SK-N-SH (cell line): ENCODE data around the gene PCBP3. TPM values are rescaled to one million over a fixed set of nuclear protein-coding genes. Genes with fewer than 3 reads are reported as not detected.

Experiments
- CTCF ChIA-PET: fragments of 300-600, 350-600 bp; formaldehyde crosslinking; extraction: SDS; loops from one replicate; lab custom pipeline; 2021; lab: Yijun Ruan, JAX
- POLR2A ChIA-PET: fragments of 350-600 bp; sonication (Branson Sonifier 250); formaldehyde crosslinking; extraction: SDS; loops from one replicate; lab custom pipeline; 2020; ENCODE audit warnings: antibody characterized with exemption, inconsistent platforms; lab: Yijun Ruan, JAX
- DNase-seq: peaks from one replicate; pipeline ENCODE4 v3.0.0; 2012
- H2AFZ ChIP-seq: fragments of 200-600 bp; sonication (generic); 2 replicates; pipeline ENCODE4 v1.8.1; 2016; ENCODE audit warnings: antibody characterized with exemption, mild to moderate bottlenecking, low read depth
- H3F3A ChIP-seq: fragments of 200-600 bp; sonication (generic); replicated peaks from 2 replicates; pipeline ENCODE3; 2016; ENCODE audit warnings: antibody characterized with exemption, mild to moderate bottlenecking; ENCODE audit not compliant: insufficient read depth
- H3K27ac ChIP-seq, 2 experiments: fragments of 200-500 bp in 1 of 2; fragments of 200-600 bp in 1 of 2; sonication (Bioruptor generic) in 1 of 2; sonication (generic), shearing (Covaris generic) in 1 of 2; 2 replicates each; pipeline versions ENCODE4 v1.5.1 to v1.6.1; 2014 to 2016; ENCODE audit warnings: low read depth in 2 of 2, inconsistent platforms in 1 of 2, low read length in 1 of 2, mild to moderate bottlenecking in 1 of 2, mixed read lengths in 1 of 2
- H3K27me3 ChIP-seq: fragments of 200-600 bp; sonication (generic), shearing (Covaris generic); 2 replicates; pipeline ENCODE4 v1.6.1; 2016; ENCODE audit warnings: mixed run types; ENCODE audit not compliant: insufficient read depth
- H3K36me3 ChIP-seq, 2 experiments: fragments of 200-500 bp in 1 of 2; fragments of 200-600 bp in 1 of 2; sonication (Bioruptor generic) in 1 of 2; sonication (generic) in 1 of 2; replicated peaks in 1 of 2; 2 replicates each; pipeline versions ENCODE3 to v1.5.1; 2014 to 2016; ENCODE audit warnings: low read length in 1 of 2, mild to moderate bottlenecking in 1 of 2; ENCODE audit not compliant: insufficient read depth in 2 of 2, control insufficient read depth in 1 of 2
- H3K4me1 ChIP-seq, 2 experiments: fragments of 200-500 bp in 1 of 2; fragments of 200-600 bp in 1 of 2; sonication (Bioruptor generic) in 1 of 2; sonication (generic), shearing (Covaris generic) in 1 of 2; 2 replicates each; pipeline versions ENCODE4 v1.5.1 to v1.6.1; 2014 to 2016; ENCODE audit warnings: low read depth in 1 of 2, low read length in 1 of 2, mixed run types in 1 of 2; ENCODE audit not compliant: insufficient read depth in 2 of 2, control insufficient read depth in 1 of 2
- H3K4me2 ChIP-seq: fragments of 200-600 bp; sonication (generic), shearing (Covaris generic); 2 replicates; pipeline ENCODE4 v1.6.1; 2017; ENCODE audit warnings: mixed run types
- H3K4me3 ChIP-seq, 2 experiments: fragments of 200-500 bp in 1 of 2; fragments of 200-600 bp in 1 of 2; sonication (Bioruptor generic) in 1 of 2; sonication (generic), shearing (Covaris generic) in 1 of 2; 2 replicates each; pipeline versions ENCODE4 v1.5.1 to v1.8.1; 2014 to 2016; ENCODE audit warnings: low read depth in 2 of 2, inconsistent platforms in 1 of 2, low read length in 1 of 2, mild to moderate bottlenecking in 1 of 2, mixed read lengths in 1 of 2, moderate library complexity in 1 of 2
- H3K79me2 ChIP-seq: fragments of 200-600 bp; sonication (generic); 2 replicates; pipeline ENCODE4 v1.8.1; 2017; ENCODE audit warnings: mild to moderate bottlenecking; ENCODE audit not compliant: insufficient read depth
- H3K9ac ChIP-seq: fragments of 200-600 bp; sonication (generic); 2 replicates; pipeline ENCODE4 v1.6.1; 2017; ENCODE audit warnings: mixed run types
- H3K9me2 ChIP-seq: fragments of 200-600 bp; sonication (generic); 2 replicates; pipeline ENCODE4 v1.6.1; 2017; ENCODE audit warnings: mixed run types
- H3K9me3 ChIP-seq: fragments of 200-600 bp; sonication (generic); 2 replicates; pipeline ENCODE4 v1.6.1; 2017; ENCODE audit warnings: mixed run types, mild to moderate bottlenecking, moderate library complexity
- H4K20me1 ChIP-seq: fragments of 200-600 bp; sonication (generic); 2 replicates; pipeline ENCODE4 v1.6.1; 2017; ENCODE audit warnings: mild to moderate bottlenecking, mixed run types; ENCODE audit not compliant: insufficient read depth
- CHD2 ChIP-seq: fragments of 150-350 bp; IDR thresholded peaks from 2 replicates; pipeline ENCODE4 v1.6.1; 2018; ENCODE audit warnings: low read length; ENCODE audit not compliant: partially characterized antibody
- ELF1 ChIP-seq: IDR thresholded peaks from 2 replicates; pipeline ENCODE4 v1.4.0; 2012
- EP300 ChIP-seq, 2 experiments: IDR thresholded peaks; 2 replicates each; pipeline versions ENCODE4 v1.4.0 to v1.6.1; 2012; ENCODE audit warnings: borderline replicate concordance in 1 of 2, low read depth in 1 of 2, low read length in 1 of 2
- EZH2phosphoT487 ChIP-seq: fragments of 200-600 bp; sonication (generic); IDR thresholded peaks from 2 replicates; pipeline ENCODE4 v1.6.1; 2017; ENCODE audit warnings: low read depth, mixed run types, mild to moderate bottlenecking, antibody characterized with exemption, moderate library complexity, borderline replicate concordance
- FOXM1 ChIP-seq: IDR thresholded peaks from 2 replicates; pipeline ENCODE4 v1.4.0; 2012; ENCODE audit warnings: low read depth, mild to moderate bottlenecking
- MEF2A ChIP-seq: IDR thresholded peaks from 2 replicates; pipeline ENCODE4 v1.4.0; 2012; ENCODE audit warnings: low read depth, borderline replicate concordance
- RAD21 ChIP-seq: IDR thresholded peaks from 2 replicates; pipeline ENCODE4 v1.6.1; 2012; ENCODE audit warnings: mild to moderate bottlenecking, low read length
- RCOR1 ChIP-seq: fragments of 150-350 bp; IDR thresholded peaks from 2 replicates; pipeline ENCODE4 v1.6.1; 2017; ENCODE audit warnings: antibody characterized with exemption, low read length
- RFX5 ChIP-seq: IDR thresholded peaks from 2 replicates; pipeline ENCODE4 v1.6.1; 2012; ENCODE audit warnings: mild to moderate bottlenecking, improper control_type of control experiment, low read length
- RXRA ChIP-seq: IDR thresholded peaks from 2 replicates; pipeline ENCODE4 v1.4.0; 2012; ENCODE audit warnings: low read depth, mild to moderate bottlenecking, borderline replicate concordance
- SIN3A ChIP-seq: IDR thresholded peaks from 2 replicates; pipeline ENCODE4 v1.6.1; 2012; ENCODE audit warnings: low read depth, mild to moderate bottlenecking, low read length, moderate library complexity, borderline replicate concordance
- SMC3 ChIP-seq: IDR thresholded peaks from 2 replicates; pipeline ENCODE4 v1.6.1; 2012; ENCODE audit warnings: low read depth, low read length, improper control_type of control experiment
- TCF12 ChIP-seq: IDR thresholded peaks from 2 replicates; pipeline ENCODE4 v1.4.0; 2012
- USF1 ChIP-seq: IDR thresholded peaks from 2 replicates; pipeline ENCODE4 v1.4.0; 2012; ENCODE audit warnings: low read depth, borderline replicate concordance
- WGBS: methylation state at CpG from one replicate; pipeline ENCODE4 v1.1.6; 2017; ENCODE audit warnings: low lambda C conversion rate; 5-methylcytosine and 5-hydroxymethylcytosine counted together
- polyA plus RNA-seq, 3 experiments: library from polyadenylated mRNA; depleted of rRNA; stranded (reverse); fragments of >200 nt; gene quantifications; 2 replicates each; pipeline ENCODE4 v1.2.3, GENCODE V29; 2012

Gene PCBP3
- polyA plus RNA-seq, 1 of the 3 experiments (the other 2 are of a cell fraction): 9.5 TPM

- Histone ChIP-seq H3K27ac (no peak overlapping the region), H3F3A (no peaks in the 10 kb centered on the region), H4K20me1 (no peaks in the 10 kb centered on the region), H3K27me3 (no peaks in the 10 kb centered on the region), H3K9ac (no peak overlapping the region), H3K4me3 (no peak overlapping the region), H3K4me1 (peaks cover 3 to 14% of the 10 kb centered on the region in 2 experiments; a peak in 1 of 4 replicates), H2AFZ (no peak overlapping the region), H3K9me2 (no peaks in the 10 kb centered on the region), H3K4me2 (no peak overlapping the region), H3K9me3 (no peaks in the 10 kb centered on the region), H3K36me3 (peaks cover 7 to 24% of the 10 kb centered on the region in 2 experiments), H3K79me2 (peaks cover 12% of the 10 kb centered on the region)
- ChIA-PET POLR2A (no interaction called here), CTCF (interaction anchor here (1.0 kb wide), 1 partner anchor 111 kb away, joined by 4 read pairs; no protein-coding TSS in a partner anchor)
- no peak for DNase-seq
- 98% methylated on average over 9 of the region's 36 CpGs for WGBS
- TF ChIP-seq EP300 (IDR thresholded peaks at IDR 0.05; ENCODE audit: borderline replicate concordance in 1 of 2, low read depth in 1 of 2, low read length in 1 of 2) (no peak), FOXM1 (no peak), SMC3 (no peak), SIN3A (no peak), CHD2 (no peak), TCF12 (no peak), ELF1 (no peak), USF1 (no peak), RCOR1 (no peak), EZH2phosphoT487 (no peak)
Measured at GRCh38 chr21:45986316-45987051, 343.0 kb downstream of the PCBP3 start.

- no peak for TF ChIP-seq SMC3
- no peak for TF ChIP-seq MEF2A
- no peak for TF ChIP-seq RXRA
- TF ChIP-seq RAD21: no peak
- TF ChIP-seq RFX5: no peak
- Histone ChIP-seq H3K9ac (no peak overlapping the region), H3K36me3 (peaks cover 7 to 26% of the 10 kb centered on the region in 2 experiments), H3K9me3 (no peaks in the 10 kb centered on the region), H3K4me2 (no peak overlapping the region), H2AFZ (no peak overlapping the region), H3K27me3 (no peaks in the 10 kb centered on the region), H3K4me1 (peaks cover 3 to 13% of the 10 kb centered on the region in 2 experiments; a peak in 1 of 4 replicates), H4K20me1 (no peaks in the 10 kb centered on the region), H3F3A (no peaks in the 10 kb centered on the region), H3K79me2 (peaks cover 12% of the 10 kb centered on the region), H3K4me3 (no peak overlapping the region), H3K27ac (no peak overlapping the region), H3K9me2 (no peaks in the 10 kb centered on the region)
- no peak for DNase-seq
- POLR2A ChIA-PET: no interaction called here
- WGBS: 97% methylated on average over 23 of the region's 29 CpGs
- CTCF ChIA-PET: no interaction called here
Measured at GRCh38 chr21:45987121-45987711, 343.7 kb downstream of the PCBP3 start.
